EH (cell line): Measurements from ENCODE around the gene KRT31.
"Not testable (repeated sequence)": the region's sequence is repeated elsewhere in the genome, so short reads cannot be mapped to it uniquely, and the experiment has no call there.

ENCODE experiments used
- DNase-seq: peaks from one replicate; pipeline ENCODE4 v3.0.0-alpha.2; 2015; ENCODE audit warnings: low read depth

KRT31 gene

DNA sequence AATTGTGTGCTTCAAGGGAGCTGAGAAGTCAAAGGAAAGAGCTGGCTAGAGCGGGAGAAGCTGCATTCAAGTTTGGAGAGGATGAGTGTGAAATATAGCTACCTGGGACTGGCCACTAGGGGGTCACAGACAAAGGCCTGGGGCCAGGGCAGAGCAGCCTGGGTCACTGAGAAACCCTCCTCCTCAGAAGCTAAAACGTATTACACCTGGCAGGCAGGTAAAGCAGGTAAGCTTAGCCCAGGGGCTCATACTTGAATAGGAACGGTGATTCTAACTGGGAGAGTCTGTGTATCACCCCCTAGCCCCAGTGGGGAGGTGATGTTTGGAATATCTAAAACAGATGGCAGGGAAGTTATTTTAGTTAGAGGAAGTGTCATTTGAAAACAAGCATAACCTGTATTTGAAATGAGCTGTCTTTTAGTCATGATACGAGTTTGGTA lies 20.2 kb upstream of the KRT31 start:
- DNase-seq = peak; percentile 45

DNA sequence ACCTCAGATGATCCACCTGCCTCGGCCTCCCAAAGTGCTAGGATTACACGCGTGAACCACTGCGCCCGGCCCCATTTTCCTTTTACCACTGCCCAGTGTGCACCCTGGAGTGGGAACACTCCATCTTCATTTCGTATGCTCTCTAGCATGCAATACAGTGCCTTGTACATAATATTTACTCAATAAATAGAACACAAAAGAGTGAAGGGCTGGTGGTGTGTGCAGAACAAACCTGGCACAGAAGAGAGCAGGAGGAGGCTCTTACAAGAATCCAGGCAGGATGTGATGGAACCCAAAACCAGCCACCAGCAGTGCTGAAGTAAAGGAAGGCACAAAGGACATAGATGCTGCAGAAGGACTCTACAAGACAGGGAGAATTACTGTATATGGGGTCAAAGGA lies 19.7 kb upstream of the KRT31 start:
- DNase-seq = no peak

DNA sequence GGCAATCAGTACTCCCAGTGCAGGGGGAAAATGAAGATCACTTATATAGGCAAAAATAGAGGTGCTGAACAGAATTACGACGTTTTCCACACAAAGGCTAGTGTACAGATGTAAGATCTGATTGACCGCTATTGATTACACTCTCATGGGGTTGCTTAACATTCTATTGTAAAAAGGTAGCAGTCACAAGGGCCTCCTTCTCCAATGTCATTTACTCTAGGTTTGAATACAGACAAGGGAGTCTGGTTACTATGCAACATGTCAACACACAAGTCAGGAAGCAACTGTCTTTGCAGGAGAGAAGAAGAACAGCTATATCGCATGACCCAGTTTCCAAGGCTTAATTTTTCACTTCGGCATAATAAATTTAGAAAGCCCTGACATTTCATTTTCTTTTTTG lies 19.1 kb upstream of the KRT31 start:
- DNase-seq = peak; percentile 25

DNA sequence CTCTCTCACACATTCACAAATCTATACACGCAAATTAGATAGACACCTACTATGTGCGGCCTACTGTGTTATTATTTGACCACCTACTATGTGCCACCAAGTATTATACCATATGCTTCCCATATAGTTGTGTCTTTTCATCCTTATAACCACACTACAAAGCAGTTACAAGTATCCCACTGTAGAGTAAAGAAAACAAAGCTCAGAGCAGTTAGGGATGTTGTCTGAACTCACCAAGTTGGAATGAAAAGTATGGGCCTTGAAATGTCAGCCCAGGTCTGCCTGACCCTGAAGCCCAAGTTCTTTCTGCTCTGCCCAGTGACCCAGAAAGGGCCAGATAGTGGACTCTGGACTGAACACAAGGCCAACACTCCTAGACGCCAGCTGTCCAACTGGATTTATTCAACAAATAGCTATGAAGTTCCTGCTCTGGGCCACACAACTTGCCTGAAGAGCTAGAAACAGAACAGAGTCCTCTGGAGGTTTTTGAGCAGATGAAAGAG lies 18.5 kb upstream of the KRT31 start:
- peak; percentile 88 for DNase-seq

DNA sequence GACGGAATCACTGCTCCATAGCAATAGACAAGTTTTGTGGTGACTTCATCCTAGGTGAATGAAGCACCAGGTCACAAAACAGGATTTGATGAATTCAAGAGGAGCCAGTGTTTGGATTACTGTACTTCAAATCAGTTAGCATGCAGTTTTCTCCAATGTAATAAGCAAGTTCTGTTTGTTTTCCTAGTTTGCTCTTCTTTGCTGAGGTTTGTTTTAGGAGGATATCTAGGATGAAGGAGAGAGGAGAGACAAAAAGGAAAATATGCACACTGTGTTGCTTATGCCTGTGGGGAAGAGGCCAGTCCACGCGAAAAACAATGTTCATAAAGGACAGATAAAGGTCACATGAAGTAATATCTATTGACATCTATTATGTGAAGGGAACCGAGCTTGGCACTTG lies 18.0 kb upstream of the KRT31 start:
- no peak for DNase-seq

DNA sequence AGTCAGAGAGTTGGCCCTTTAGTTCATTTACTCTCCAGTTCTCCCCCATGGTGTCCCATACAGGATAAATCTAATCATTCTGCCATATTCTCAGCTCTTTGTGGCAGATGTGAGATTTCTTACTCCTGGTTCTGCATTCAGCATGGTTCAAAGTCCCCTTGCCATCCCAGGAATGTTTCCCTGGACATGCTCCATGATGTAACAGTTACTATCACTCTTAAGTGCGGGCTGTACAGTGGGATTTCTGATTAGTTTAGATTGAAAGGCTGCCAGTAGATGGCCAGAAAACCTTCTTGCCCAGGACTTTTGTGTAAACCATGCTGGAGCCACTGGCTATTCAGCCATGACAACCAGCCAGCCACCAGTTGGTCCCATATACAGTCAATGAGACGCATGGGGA lies 16.6 kb upstream of the KRT31 start:
- DNase-seq = no peak

DNA sequence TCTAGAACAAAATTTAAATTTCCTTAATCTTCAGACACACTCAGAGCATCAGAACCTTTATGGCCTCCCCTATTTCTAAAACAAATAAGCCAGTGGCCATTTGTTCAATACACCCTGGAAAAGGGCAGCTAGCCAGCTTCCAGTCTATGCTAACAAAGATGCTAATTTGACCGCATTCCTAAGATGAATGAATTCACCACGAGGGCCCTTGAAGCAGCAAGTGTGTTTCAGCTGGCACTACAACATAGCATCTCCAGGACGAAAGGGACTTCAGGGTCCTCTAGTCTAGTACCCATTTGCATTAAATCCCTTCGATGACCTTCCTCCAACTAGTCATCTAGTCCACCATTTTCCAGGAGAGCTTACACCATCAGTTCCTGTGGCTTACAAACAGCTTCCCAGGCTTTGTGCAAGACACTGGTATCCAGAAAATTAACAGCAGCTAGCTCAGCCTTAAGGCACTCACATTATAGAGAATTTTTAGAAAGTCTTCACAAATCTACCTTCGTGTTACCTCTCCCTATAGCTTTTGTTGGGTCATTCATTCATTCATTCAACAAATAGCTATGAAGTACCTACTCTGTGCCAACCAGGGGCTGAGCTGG lies 16.0 kb upstream of the KRT31 start:
- DNase-seq = peak; percentile 66

DNA sequence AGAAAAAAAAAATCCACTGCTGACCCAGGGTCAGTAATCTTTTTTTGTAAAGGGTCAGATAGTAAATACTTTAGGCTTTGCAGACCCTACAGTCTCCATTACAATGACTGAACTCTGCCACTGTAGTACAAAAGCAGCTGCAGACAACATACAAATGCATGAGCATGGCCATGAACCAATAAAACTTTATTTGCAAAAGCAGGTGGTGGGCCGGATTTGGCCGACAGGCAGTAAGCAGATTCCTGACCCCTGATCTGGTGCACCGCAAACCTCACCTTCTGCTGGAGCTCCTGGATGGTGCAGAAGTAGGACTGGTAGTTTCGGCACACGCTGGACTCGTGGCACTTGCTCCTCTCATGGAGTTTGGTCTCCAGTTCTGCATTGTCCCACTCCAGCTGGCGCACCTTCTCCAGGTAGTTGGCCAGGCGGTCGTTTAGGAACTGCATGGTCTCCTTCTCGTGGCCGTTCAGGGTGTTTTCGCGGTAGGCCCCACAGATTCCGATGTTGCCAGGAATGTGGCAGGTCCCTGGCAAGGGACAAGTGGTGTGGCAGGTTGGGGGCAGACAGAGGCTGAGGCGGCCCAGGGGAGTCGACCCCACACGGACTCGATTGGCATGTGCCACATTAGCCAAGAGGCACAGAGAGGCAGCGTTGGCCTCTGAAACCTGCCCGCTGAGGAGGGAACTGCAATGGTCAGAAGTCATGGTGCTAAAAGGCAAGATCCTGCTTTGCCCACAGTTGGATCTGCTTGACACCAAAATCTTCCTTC lies 13.8 kb upstream of the KRT31 start:
- no peak for DNase-seq

DNA sequence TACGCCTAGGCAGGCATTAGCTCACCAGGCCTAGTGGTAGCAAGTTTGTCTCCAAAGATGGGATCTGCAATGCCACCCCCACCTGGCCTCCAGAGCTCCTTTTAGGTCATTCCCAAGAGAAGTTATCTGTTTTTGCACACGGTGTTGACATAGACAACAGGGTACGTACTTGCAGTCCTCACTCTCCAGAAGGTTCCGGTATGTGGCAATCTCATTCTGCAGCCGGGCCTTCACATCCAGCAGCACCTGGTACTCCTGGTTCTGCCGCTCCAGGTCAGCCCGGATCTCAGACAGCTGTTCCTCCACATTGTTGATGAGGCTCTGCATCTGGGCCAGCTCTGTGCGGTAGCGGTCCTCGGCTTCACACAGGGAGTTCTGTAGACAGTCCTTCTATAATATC lies 9.8 kb upstream of the KRT31 start:
- DNase-seq = no peak

DNA sequence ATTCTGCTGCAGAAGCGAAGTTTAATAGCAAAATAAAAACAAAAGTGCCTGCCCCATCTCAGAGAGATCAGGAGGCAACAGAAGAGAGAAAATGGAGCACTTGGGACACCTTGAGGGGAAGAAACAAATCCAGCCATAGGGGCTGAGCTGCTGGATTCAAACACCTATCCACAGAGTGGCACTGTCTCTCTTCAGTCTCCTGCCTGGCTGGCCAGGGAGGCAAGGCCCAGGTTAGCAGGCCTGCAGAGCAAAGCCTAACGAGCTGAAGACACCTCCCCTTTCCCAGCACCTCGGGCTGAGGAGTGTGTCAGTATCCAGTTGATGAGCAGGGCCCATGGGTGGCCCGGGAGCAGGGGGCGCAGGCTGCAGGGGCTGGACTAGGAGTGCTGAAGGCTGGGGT lies 8.8 kb upstream of the KRT31 start:
- DNase-seq = peak; percentile 41

DNA sequence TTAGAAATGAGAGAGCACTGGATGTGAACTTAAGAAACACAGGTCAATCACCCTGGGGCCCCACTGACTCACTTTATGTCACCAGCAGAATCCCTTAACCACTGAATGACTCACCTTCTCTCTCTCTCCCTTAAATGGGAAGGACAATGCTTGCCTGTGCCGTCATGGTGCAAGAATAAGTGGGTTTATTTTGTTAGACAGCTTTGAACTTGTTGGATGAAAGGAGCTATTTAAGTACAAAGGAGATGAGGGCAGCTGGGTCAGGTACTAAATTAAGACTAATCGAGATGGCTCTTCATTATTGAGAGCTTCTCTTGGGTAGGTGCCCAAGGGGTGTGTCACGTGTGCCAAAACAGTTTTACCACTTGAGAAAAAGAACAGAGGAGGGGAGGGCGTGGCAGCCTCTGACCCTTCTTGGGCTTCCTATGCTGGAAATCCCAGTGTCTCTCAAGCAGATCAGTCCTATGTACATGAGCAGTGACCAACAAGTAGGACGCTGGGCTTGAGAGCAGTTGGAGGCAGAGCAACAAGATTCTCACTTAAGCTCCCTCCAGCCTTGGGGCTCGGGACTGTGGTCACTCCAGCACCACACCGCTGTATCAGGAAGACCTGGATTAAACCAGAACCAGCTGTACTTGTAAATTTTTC lies 6.7 kb upstream of the KRT31 start:
- DNase-seq = peak; percentile 99

DNA sequence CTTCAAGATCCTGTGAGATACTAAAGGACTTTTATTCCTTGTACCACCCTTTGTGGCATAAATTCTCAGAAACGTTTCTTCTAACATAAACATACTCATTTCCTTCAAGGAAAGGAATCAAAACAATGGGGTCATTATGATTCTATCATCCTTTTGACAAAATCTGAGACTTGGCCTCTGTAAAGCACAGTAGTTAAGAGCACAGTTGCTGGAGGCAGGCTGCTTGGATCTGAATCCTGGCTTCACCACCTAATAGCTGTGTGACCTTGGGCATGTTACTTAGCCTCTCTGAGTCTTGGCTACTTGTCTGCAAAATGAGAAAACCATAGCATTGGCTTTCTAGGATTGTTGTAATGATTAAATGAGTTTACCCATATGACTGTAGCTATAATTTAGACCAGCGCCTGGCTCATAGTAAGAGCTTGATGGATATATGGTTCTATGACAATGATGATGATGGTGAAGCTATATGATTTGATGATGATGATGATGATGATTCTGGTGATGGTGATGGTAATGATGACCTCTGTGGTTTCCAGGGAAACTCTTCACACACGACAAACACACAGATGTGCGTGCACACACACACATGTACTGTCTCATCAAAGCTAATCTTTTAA lies 6.1 kb upstream of the KRT31 start:
- peak; percentile 79 for DNase-seq

DNA sequence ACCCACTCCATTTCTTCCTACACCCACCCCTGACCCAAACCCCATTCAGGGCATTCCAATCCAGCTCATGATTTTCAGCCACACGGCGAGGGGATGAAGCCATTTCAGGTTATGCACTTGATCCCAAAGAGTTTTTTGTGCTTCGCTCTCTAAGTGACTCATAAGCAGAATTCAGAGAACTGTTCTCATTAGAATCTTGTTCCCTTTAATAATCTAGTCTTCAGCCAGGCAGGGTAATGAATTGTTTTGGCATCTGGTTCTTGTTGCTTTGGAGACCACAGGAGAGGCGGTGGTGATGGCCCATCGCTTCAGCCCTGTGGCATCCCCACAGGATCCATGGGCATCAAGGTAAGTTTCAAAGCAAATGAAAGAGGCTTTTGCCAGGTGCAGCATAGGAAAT lies 4.8 kb upstream of the KRT31 start:
- DNase-seq = peak; percentile 79

DNA sequence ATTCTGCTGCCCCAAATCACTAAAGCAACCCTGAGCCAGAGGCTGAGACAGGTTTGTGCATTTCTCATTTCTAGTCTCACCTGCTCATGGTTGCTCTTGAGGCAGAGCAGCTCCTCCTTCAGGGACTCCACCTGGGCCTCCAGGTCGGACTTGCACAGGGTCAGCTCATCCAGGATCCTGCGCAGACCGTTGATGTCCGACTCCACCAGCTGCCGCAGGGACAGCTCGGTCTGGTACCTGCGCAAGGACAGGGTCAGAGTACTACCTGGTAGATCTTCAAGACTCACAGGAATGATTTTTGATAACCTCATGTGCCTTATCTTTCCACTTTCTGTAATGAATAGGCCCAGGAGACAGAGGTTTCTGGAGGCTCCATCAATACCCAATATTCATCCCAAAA lies 1.1 kb downstream of the KRT31 start:
- no peak for DNase-seq

DNA sequence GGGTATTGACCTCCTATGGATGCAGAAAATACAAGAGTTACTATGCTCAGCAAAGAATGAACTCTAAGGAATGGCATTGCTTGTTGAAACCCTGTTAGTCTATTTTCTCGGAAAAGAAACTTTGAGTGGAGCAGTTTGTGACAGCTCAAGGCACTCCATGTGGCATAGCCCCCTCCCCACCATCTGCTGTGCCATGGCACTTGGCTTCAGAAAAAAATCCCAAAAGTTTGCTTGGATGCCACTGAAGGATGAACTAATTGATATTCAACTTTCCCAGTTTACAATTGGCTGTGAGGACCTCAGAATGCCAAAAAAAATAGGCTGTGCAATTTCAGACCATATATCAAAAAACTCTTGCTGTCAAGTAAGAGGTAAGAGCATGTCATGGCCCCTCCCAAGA lies 1.8 kb downstream of the KRT31 start:
- DNase-seq = no peak

DNA sequence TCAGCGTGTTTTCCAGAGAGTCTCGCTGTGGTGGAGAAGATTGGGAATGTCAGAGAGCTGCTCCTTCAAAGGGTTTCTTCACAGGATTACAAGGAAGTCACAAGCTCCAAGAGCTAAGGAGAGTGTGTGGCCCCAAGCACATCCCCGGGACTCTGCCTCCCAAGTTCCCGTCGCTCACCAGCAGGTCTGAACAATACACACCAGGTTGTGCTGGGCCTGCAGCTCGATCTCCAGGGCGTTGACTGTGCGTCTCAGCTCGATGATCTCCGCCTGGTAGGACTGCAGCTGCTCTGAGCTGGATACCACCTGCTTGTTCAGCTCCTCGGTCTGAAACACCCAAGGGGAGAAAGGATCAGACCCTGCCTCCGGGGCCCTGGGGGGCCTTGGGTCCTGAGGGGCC lies 2.4 kb downstream of the KRT31 start:
- DNase-seq = not testable (repeated sequence)

DNA sequence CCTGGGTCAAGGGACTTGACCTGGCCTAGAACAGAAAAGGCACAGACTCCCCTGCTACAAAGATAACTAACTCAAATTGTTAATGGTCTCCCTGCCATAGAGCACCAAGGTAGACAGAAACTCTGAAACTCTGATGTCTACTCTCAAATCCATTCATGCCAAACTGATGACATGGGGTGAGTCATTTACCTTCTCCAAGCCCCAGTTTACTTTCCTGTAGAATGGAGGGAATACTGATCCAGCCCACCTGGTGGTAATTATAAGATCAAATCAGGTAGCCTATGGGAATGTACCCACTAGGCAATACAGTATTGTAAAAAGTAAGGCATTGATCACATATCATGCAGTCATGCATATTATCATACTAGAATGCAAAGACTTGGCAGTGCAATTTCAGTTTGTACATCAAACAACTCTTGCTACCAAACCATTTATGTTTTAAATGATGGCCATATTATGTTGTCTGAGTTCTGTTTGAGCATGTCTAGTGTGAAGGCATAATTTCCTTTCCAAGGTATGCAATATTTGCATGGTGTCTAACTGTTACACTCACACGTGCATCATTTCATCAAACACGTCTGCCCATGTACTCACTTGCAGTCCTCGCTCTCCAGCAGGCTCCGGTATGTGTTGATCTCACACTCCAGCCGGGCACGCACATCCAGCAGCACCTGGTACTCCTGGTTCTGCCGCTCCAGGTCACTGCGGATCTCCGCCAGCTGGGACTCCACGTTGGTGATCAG lies 3.0 kb downstream of the KRT31 start:
- DNase-seq = no peak

DNA sequence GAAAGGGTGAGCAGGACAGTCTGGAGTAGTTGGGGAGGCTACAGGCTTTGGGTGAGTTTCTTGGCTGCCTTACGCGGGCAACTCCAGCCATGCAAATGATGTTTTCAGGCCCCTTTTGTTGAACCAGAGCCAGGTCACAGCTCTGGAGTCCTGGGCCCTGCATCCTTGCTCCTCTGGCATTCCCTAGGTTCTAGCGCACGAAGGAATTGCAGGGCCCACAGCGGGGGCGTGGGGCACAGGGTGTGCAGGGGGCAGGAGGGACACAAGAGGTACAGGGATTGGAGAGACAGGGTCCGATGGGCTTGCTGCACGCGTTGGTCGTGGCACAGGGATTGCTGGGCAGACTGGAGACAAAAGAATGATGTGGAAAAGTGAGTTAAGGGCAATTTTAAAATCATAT lies 3.6 kb downstream of the KRT31 start:
- no peak for DNase-seq

DNA sequence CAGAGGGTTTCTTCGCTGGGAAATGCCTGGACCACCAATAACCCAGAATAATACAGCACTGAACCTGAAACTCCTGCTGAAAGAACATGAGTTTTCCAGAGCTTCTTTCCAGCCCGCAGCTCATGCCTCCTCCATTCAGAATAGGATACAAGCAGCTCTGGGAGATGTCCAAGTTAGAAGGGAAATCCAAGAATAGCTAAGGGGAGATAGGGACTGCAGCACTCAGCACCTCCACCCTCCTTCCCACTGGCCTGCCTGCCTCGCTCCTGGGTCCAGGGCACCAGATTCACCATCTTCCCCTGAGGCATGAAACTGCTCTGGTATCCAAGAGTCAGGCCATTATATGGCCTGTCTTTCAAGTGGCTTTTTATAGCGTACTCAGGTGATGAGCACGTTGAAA lies 4.1 kb downstream of the KRT31 start:
- no peak for DNase-seq

DNA sequence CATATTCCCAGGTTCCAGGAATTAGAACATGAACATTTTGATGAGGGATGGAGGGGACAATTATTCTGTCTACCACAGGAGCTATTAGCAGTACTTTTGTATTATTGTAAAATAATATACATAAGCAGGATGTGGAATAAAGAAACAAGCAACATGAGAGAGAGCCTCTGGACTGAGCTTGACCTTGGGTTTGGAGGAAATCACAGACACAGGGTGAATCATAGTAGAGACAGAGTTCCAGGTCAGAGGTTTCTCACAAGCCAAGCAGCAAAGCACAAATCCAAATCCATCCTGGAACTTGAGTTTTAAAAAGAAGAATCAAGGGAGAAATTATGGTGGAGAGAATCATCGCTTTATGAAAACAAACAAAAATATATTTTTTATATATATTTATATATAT lies 5.1 kb downstream of the KRT31 start:
- peak; percentile 75 for DNase-seq

DNA sequence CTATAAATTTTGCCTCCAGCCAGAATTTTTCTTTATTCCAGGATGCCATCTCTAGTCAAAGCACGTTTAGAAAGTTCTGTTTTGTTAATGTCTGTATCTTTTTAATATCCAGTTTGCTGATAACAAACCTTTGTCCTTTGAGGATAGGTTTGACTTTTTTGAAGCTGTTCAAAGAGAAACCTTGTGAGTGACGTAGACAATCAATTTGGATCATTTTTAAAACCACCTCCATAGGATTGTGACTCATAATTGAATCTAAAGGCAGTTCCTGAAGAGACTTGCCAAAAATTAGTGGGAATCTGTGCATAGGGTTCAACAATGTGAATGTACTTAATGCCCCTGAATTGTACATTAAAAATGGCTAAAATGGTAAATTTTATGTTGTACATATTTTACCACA lies 5.9 kb downstream of the KRT31 start:
- no peak for DNase-seq

DNA sequence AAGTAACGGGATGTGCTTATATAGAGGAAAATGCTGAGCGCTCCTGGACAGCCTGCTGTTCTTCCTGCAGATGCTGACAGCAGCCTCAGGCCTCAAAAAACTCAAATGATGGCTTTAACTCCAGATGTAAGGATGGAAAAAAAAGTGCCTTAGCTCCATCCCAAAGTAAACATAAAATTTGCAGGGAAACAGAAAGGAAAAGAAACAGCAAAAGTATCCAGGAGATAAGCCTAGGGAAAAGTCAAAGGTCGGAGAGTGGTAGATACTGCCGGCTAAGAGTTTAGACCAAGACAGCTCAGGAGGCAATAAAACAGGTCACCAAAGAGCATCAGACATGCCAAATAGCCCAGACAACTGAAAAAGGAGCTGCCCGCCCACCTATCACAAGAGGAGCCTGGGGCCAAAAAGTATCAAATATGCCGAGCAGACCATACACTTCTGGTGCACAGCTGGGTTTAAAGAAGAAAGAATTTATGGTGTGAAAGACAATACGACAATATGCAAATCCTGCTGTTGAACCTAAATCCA lies 6.9 kb downstream of the KRT31 start:
- no peak for DNase-seq
